ENCODE data around the gene RBFOX1. TPM values are rescaled to one million over a fixed set of nuclear protein-coding genes. Genes with fewer than 3 reads are reported as not detected.

Gene RBFOX1
- total and polyA plus RNA-seq, 4 experiments from 2014 or later, result not detected

- no peaks in the 10 kb centered on the region for H3K36me3 ChIP-seq (ENCODE audit: insufficient read depth, low read length)
- CTCF ChIA-PET (ENCODE audit: partially characterized antibody), result no interaction called here
- peaks cover 2 to 35% (median 14%) of the 10 kb centered on the region in 8 donors for H3K9me3 Mint-ChIP-seq
- H3K27me3 Mint-ChIP-seq, result no peaks in the 10 kb centered on the region
- intact Hi-C loops (cut with micrococcal nuclease), result no loop called here
- H3K9me3 ChIP-seq (ENCODE audit: control insufficient read depth in 1 of 2, low read length in 2 of 2), result no peaks in the 10 kb centered on the region
- no peaks in the 10 kb centered on the region for H3K4me1 Mint-ChIP-seq
- H3K4me3 ChIP-seq (ENCODE audit: low read length in 2 of 2), result no peak overlapping the region
- no peak overlapping the region for H3K27ac ChIP-seq (ENCODE audit: low read depth, low read length)
- DNase-seq, result no peak
- POLR2A ChIA-PET (ENCODE audit: partially characterized antibody), result no interaction called here
- no peak overlapping the region for H3K27ac Mint-ChIP-seq
- no peaks in the 10 kb centered on the region for H3K27me3 ChIP-seq (ENCODE audit: insufficient read depth, low read length)
- H3K36me3 Mint-ChIP-seq, result no peaks in the 10 kb centered on the region
- no peaks in the 10 kb centered on the region for H3K4me1 ChIP-seq (ENCODE audit: insufficient read depth, low read length)
- no peak overlapping the region for H3K4me3 Mint-ChIP-seq
Observed at GRCh38 chr16:7437135-7437804, 104.6 kb downstream of the RBFOX1 start.

GRCh38 chr16:7437843-7438242, 105.2 kb downstream of the RBFOX1 start:
- no peaks in the 10 kb centered on the region for H3K27me3 ChIP-seq (ENCODE audit: insufficient read depth, low read length)
- CTCF ChIA-PET (ENCODE audit: partially characterized antibody), result no interaction called here

GRCh38 chr16:7438601-7439000, 106.0 kb downstream of the RBFOX1 start:
- Mint-ChIP-seq H3K4me3 (no peak overlapping the region), H3K9me3 (peaks cover 2 to 26% (median 14%) of the 10 kb centered on the region in 8 donors), H3K27ac (no peak overlapping the region), H3K27me3 (no peaks in the 10 kb centered on the region), H3K36me3 (no peaks in the 10 kb centered on the region), H3K4me1 (no peaks in the 10 kb centered on the region)
- no peak overlapping the region for H3K27ac ChIP-seq (ENCODE audit: low read depth, low read length)
- intact Hi-C loops (cut with micrococcal nuclease), result no loop called here
- no peaks in the 10 kb centered on the region for H3K9me3 ChIP-seq (ENCODE audit: control insufficient read depth in 1 of 2, low read length in 2 of 2)
- ChIA-PET POLR2A (ENCODE audit: partially characterized antibody) (no interaction called here), CTCF (ENCODE audit: partially characterized antibody) (no interaction called here)
- no peak for DNase-seq
- H3K27me3 ChIP-seq (ENCODE audit: insufficient read depth, low read length), result no peaks in the 10 kb centered on the region
- no peak overlapping the region for H3K4me3 ChIP-seq (ENCODE audit: low read length in 2 of 2)
- no peaks in the 10 kb centered on the region for H3K36me3 ChIP-seq (ENCODE audit: insufficient read depth, low read length)
- no peaks in the 10 kb centered on the region for H3K4me1 ChIP-seq (ENCODE audit: insufficient read depth, low read length)

More at GRCh38 chr16:7437843-7438242, 105.2 kb downstream of the RBFOX1 start:
- Histone ChIP-seq H3K36me3 (ENCODE audit: insufficient read depth, low read length) (no peaks in the 10 kb centered on the region), H3K9me3 (ENCODE audit: control insufficient read depth in 1 of 2, low read length in 2 of 2) (no peaks in the 10 kb centered on the region), H3K27ac (ENCODE audit: low read depth, low read length) (no peak overlapping the region), H3K4me1 (ENCODE audit: insufficient read depth, low read length) (no peaks in the 10 kb centered on the region), H3K4me3 (ENCODE audit: low read length in 2 of 2) (no peak overlapping the region)
- DNase-seq, result no peak
- Mint-ChIP-seq H3K4me1 (no peaks in the 10 kb centered on the region), H3K27ac (no peak overlapping the region), H3K4me3 (no peak overlapping the region), H3K9me3 (peaks cover 2 to 32% (median 14%) of the 10 kb centered on the region in 8 donors), H3K36me3 (no peaks in the 10 kb centered on the region), H3K27me3 (no peaks in the 10 kb centered on the region)
- POLR2A ChIA-PET (ENCODE audit: partially characterized antibody), result no interaction called here
- intact Hi-C loops (cut with micrococcal nuclease), result no loop called here

GRCh38 chr16:7439518-7439917, 106.9 kb downstream of the RBFOX1 start:
- no peaks in the 10 kb centered on the region for H3K36me3 Mint-ChIP-seq
- H3K27me3 ChIP-seq (ENCODE audit: insufficient read depth, low read length), result no peaks in the 10 kb centered on the region
- H3K4me3 Mint-ChIP-seq, result no peak overlapping the region
- H3K4me1 ChIP-seq (ENCODE audit: insufficient read depth, low read length), result no peaks in the 10 kb centered on the region
- ChIA-PET POLR2A (ENCODE audit: partially characterized antibody) (no interaction called here), CTCF (ENCODE audit: partially characterized antibody) (no interaction called here)
- no peaks in the 10 kb centered on the region for H3K27me3 Mint-ChIP-seq
- no peaks in the 10 kb centered on the region for H3K4me1 Mint-ChIP-seq
- peaks cover 2 to 22% (median 14%) of the 10 kb centered on the region in 8 donors for H3K9me3 Mint-ChIP-seq
- no peaks in the 10 kb centered on the region for H3K36me3 ChIP-seq (ENCODE audit: insufficient read depth, low read length)
- H3K9me3 ChIP-seq (ENCODE audit: control insufficient read depth in 1 of 2, low read length in 2 of 2), result no peaks in the 10 kb centered on the region
- H3K4me3 ChIP-seq (ENCODE audit: low read length in 2 of 2), result no peak overlapping the region
- DNase-seq, result no peak
- no peak overlapping the region for H3K27ac Mint-ChIP-seq
- intact Hi-C loops (cut with micrococcal nuclease), result no loop called here
- H3K27ac ChIP-seq (ENCODE audit: low read depth, low read length), result no peak overlapping the region

- peaks cover 0 to 20% (median 10%) of the 10 kb centered on the region in 8 donors for H3K9me3 Mint-ChIP-seq
- H3K36me3 Mint-ChIP-seq, result no peaks in the 10 kb centered on the region
- H3K4me3 Mint-ChIP-seq, result no peak overlapping the region
- H3K27me3 Mint-ChIP-seq, result no peaks in the 10 kb centered on the region
- Histone ChIP-seq H3K27ac (ENCODE audit: low read depth, low read length) (no peak overlapping the region), H3K27me3 (ENCODE audit: insufficient read depth, low read length) (no peaks in the 10 kb centered on the region), H3K4me1 (ENCODE audit: insufficient read depth, low read length) (no peaks in the 10 kb centered on the region), H3K4me3 (ENCODE audit: low read length in 2 of 2) (no peak overlapping the region), H3K36me3 (ENCODE audit: insufficient read depth, low read length) (no peaks in the 10 kb centered on the region), H3K9me3 (ENCODE audit: control insufficient read depth in 1 of 2, low read length in 2 of 2) (no peaks in the 10 kb centered on the region)
- H3K4me1 Mint-ChIP-seq, result no peaks in the 10 kb centered on the region
- CTCF ChIA-PET (ENCODE audit: partially characterized antibody), result no interaction called here
- DNase-seq, result no peak
- POLR2A ChIA-PET (ENCODE audit: partially characterized antibody), result no interaction called here
- no peak overlapping the region for H3K27ac Mint-ChIP-seq
- intact Hi-C loops (cut with micrococcal nuclease), result no loop called here
Observed at GRCh38 chr16:7440886-7441400, 108.3 kb downstream of the RBFOX1 start.

- Mint-ChIP-seq H3K27ac (no peak overlapping the region), H3K9me3 (peaks cover 3 to 25% (median 13%) of the 10 kb centered on the region in 8 donors), H3K36me3 (no peaks in the 10 kb centered on the region), H3K27me3 (no peaks in the 10 kb centered on the region), H3K4me3 (no peak overlapping the region), H3K4me1 (no peaks in the 10 kb centered on the region)
- H3K9me3 ChIP-seq (ENCODE audit: control insufficient read depth in 1 of 2, low read length in 2 of 2), result no peaks in the 10 kb centered on the region
- POLR2A ChIA-PET (ENCODE audit: partially characterized antibody), result no interaction called here
- H3K4me1 ChIP-seq (ENCODE audit: insufficient read depth, low read length), result no peaks in the 10 kb centered on the region
- no peaks in the 10 kb centered on the region for H3K36me3 ChIP-seq (ENCODE audit: insufficient read depth, low read length)
- H3K27me3 ChIP-seq (ENCODE audit: insufficient read depth, low read length), result no peaks in the 10 kb centered on the region
- CTCF ChIA-PET (ENCODE audit: partially characterized antibody), result no interaction called here
- no peak overlapping the region for H3K27ac ChIP-seq (ENCODE audit: low read depth, low read length)
- no peak overlapping the region for H3K4me3 ChIP-seq (ENCODE audit: low read length in 2 of 2)
- DNase-seq, result no peak
- intact Hi-C loops (cut with micrococcal nuclease), result no loop called here
Observed at GRCh38 chr16:7442050-7442449, 109.4 kb downstream of the RBFOX1 start.

GRCh38 chr16:7443142-7443541, 110.5 kb downstream of the RBFOX1 start:
- no peaks in the 10 kb centered on the region for H3K9me3 ChIP-seq (ENCODE audit: control insufficient read depth in 1 of 2, low read length in 2 of 2)
- no peak for DNase-seq
- no peak overlapping the region for H3K27ac Mint-ChIP-seq
- H3K4me3 Mint-ChIP-seq, result no peak overlapping the region
- H3K4me1 Mint-ChIP-seq, result no peaks in the 10 kb centered on the region
- H3K36me3 Mint-ChIP-seq, result no peaks in the 10 kb centered on the region
- no peaks in the 10 kb centered on the region for H3K27me3 Mint-ChIP-seq
- H3K27me3 ChIP-seq (ENCODE audit: insufficient read depth, low read length), result no peaks in the 10 kb centered on the region
- CTCF ChIA-PET (ENCODE audit: partially characterized antibody), result no interaction called here
- H3K4me3 ChIP-seq (ENCODE audit: low read length in 2 of 2), result no peak overlapping the region
- no peak overlapping the region for H3K27ac ChIP-seq (ENCODE audit: low read depth, low read length)
- POLR2A ChIA-PET (ENCODE audit: partially characterized antibody), result no interaction called here
- intact Hi-C loops (cut with micrococcal nuclease), result no loop called here
- H3K4me1 ChIP-seq (ENCODE audit: insufficient read depth, low read length), result no peaks in the 10 kb centered on the region
- peaks cover 4 to 24% (median 15%) of the 10 kb centered on the region in 8 donors for H3K9me3 Mint-ChIP-seq
- no peaks in the 10 kb centered on the region for H3K36me3 ChIP-seq (ENCODE audit: insufficient read depth, low read length)

All from CD4-positive, alpha-beta memory T cell (primary cell).